HepG2 (cell line): Measurements from ENCODE around the gene BEAN1. TPM values are rescaled to one million over a fixed set of nuclear protein-coding genes. Genes with fewer than 3 reads are reported as not detected.
A peak's percentile ranks its signal among the peaks of the same experiment; 100 is the strongest.

Experiments
- CENPT ChIP-seq: sonication (generic); formaldehyde crosslinking; IDR thresholded peaks from 2 replicates; pipeline ENCODE4 v1.8.0; 2022; ENCODE audit warnings: low read depth, mild to moderate bottlenecking, moderate library complexity, missing genetic modification reagents
- HNRNPK ChIP-seq: fragments of 200-400 bp; formaldehyde crosslinking; IDR thresholded peaks from 2 replicates; pipeline ENCODE4 v1.6.1; 2018; ENCODE audit warnings: low read length, low read depth, moderate library complexity, mild to moderate bottlenecking; ENCODE audit not compliant: poor library complexity, severe bottlenecking
- HOXA5 ChIP-seq: sonication (generic); formaldehyde crosslinking; IDR thresholded peaks from 2 replicates; pipeline ENCODE4 v1.4.0; 2020; ENCODE audit warnings: missing genetic modification reagents
- KLF15 ChIP-seq: sonication (generic); formaldehyde crosslinking; IDR thresholded peaks from 2 replicates; pipeline ENCODE4 v1.8.1; 2023; ENCODE audit warnings: borderline replicate concordance, mild to moderate bottlenecking, inconsistent platforms, missing genetic modification reagents, mixed read lengths
- NFYB ChIP-seq: sonication (generic); formaldehyde crosslinking; IDR thresholded peaks from 2 replicates; pipeline ENCODE4 v1.4.0; 2020; ENCODE audit warnings: missing genetic modification reagents
- RFXANK ChIP-seq: IDR thresholded peaks from 2 replicates; pipeline ENCODE4 v1.6.1; 2016
- TOPORS ChIP-seq: sonication (generic); formaldehyde crosslinking; IDR thresholded peaks from 2 replicates; pipeline ENCODE4 v1.8.0; 2023; ENCODE audit warnings: mild to moderate bottlenecking, missing genetic modification reagents
- ZBTB21 ChIP-seq: sonication (generic); formaldehyde crosslinking; IDR thresholded peaks from 2 replicates; pipeline ENCODE4 v1.4.0; 2020; ENCODE audit warnings: missing genetic modification reagents
- ZBTB7A ChIP-seq: sonication (generic); formaldehyde crosslinking; IDR thresholded peaks from 2 replicates; pipeline ENCODE4 v1.8.0; 2022; ENCODE audit warnings: mild to moderate bottlenecking, missing genetic modification reagents
- ZNF235 ChIP-seq: sonication (generic); formaldehyde crosslinking; IDR thresholded peaks from 2 replicates; pipeline ENCODE4 v1.8.1; 2023; ENCODE audit warnings: mild to moderate bottlenecking, missing genetic modification reagents, borderline replicate concordance
- ZNF335 ChIP-seq: sonication (generic); formaldehyde crosslinking; IDR thresholded peaks from 2 replicates; pipeline ENCODE4 v1.4.0; 2020; ENCODE audit warnings: missing genetic modification reagents
- ZNF350 ChIP-seq: sonication (generic); formaldehyde crosslinking; IDR thresholded peaks from 2 replicates; pipeline ENCODE4 v1.4.0; 2020; ENCODE audit warnings: mild to moderate bottlenecking, low read depth, missing genetic modification reagents, borderline replicate concordance
- ZNF382 ChIP-seq: sonication (generic); formaldehyde crosslinking; IDR thresholded peaks from 2 replicates; pipeline ENCODE4 v1.5.0; 2020; ENCODE audit warnings: missing genetic modification reagents, mild to moderate bottlenecking, borderline replicate concordance
- ZNF746 ChIP-seq: sonication (generic); formaldehyde crosslinking; IDR thresholded peaks from 2 replicates; pipeline ENCODE4 v1.8.0; 2022; ENCODE audit warnings: mild to moderate bottlenecking, missing genetic modification reagents
- ZNF816 ChIP-seq: sonication (generic); formaldehyde crosslinking; IDR thresholded peaks from 2 replicates; pipeline ENCODE4 v1.8.0; 2022; ENCODE audit warnings: missing genetic modification reagents, mild to moderate bottlenecking, borderline replicate concordance
- polyA plus RNA-seq, 8 experiments: library from polyadenylated mRNA; depleted of rRNA in 3 of 8; stranded (reverse) in 7 of 8; unstranded in 1 of 8; fragments of >200 nt; fragmentation: Illumina TruSeq in 4 of 8; extraction: Trizol in 4 of 8; gene quantifications; 2 replicates each; pipeline versions ENCODE4 v1.2.1 to v1.2.3, GENCODE V29; 2011 to 2016; ENCODE audit warnings: low read depth in 4 of 8, missing spikeins in 1 of 8, mixed read lengths in 1 of 8; ENCODE audit not compliant: insufficient read depth in 1 of 8
- total RNA-seq, 5 experiments: library from RNA; depleted of rRNA; stranded (reverse); fragments of >200 nt; fragmentation: Illumina TruSeq; extraction: Trizol; gene quantifications; 2 replicates each; pipeline ENCODE4 v1.2.3, GENCODE V29; 2016; ENCODE audit warnings: low read depth in 1 of 5
- TF ChIP-seq, protein P1 (sequence below): sonication (generic); formaldehyde crosslinking; IDR thresholded peaks from 2 replicates; pipeline ENCODE4 v1.8.1; 2023; ENCODE audit warnings: missing genetic modification reagents, inconsistent platforms, borderline replicate concordance
- TF ChIP-seq, protein P2 (sequence below): sonication (generic); formaldehyde crosslinking; IDR thresholded peaks from 2 replicates; pipeline ENCODE4 v1.4.0; 2020; ENCODE audit warnings: missing genetic modification reagents
- TF ChIP-seq, protein P3 (sequence below): sonication (generic); formaldehyde crosslinking; IDR thresholded peaks from 2 replicates; pipeline ENCODE4 v1.8.0; 2022; ENCODE audit warnings: missing genetic modification reagents, mild to moderate bottlenecking, moderate library complexity, borderline replicate concordance
- TF ChIP-seq, protein P4 (sequence below): sonication (generic); formaldehyde crosslinking; conservative IDR thresholded peaks from 2 replicates; pipeline ENCODE4 v1.8.1; 2023; ENCODE audit warnings: missing genetic modification reagents
- TF ChIP-seq, protein P5 (sequence below): sonication (generic); formaldehyde crosslinking; IDR thresholded peaks from 2 replicates; pipeline ENCODE4 v1.4.0; 2020; ENCODE audit warnings: mild to moderate bottlenecking, missing genetic modification reagents
- TF ChIP-seq, protein P6 (sequence below): sonication (generic); formaldehyde crosslinking; IDR thresholded peaks from 2 replicates; pipeline ENCODE4 v1.4.0; 2020; ENCODE audit warnings: mild to moderate bottlenecking, missing genetic modification reagents

BEAN1 gene
- total and polyA plus RNA-seq, 2 of the 13 experiments (the other 11 are each of a cell fraction or from before 2014, with no cell fraction given): 0.53 to 1.4 TPM

DNA sequence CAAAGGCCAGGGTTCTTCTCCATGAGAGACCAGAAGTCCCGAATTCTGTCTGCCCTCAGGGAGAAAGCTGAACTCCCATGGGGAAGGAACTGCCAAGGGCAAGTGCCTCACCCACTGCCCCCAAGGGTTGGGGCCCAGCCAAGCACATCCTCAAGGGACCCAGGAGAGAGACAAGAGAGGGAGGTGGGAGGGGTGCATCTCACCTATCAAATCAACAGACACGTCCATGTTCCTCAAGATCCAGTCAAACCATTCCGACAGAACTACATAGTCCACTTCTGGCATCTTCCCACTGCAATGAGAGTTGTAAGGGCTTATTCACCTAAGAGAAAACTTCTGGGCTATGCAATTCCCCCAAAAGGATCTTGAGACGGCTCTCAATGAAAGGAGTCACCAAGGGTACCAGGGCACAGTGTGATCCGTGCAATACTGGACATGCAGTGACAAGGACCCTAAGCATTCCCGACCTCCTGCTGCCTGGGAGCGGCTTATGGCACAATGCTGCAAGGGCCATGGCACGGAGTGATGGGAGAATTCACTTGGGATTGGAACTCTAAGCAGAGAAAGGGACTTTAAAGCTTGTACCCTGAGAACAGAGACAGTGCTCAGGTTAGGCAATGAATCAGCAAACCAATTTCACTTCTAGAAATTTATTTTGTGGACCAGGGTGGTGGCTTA is 90.6 kb downstream of the BEAN1 start (continued):
- TF ChIP-seq ZBTB21 (no peak), ZNF382 (CRISPR knock-in tag) (no peak), RFXANK (CRISPR knock-in tag) (no peak), TOPORS (CRISPR knock-in tag) (no peak), HNRNPK (no peak), HOXA5 (CRISPR knock-in tag) (no peak), ZNF746 (CRISPR knock-in tag) (0 out of 2 replicates have a peak, but pooled peaks have one; percentile 9), ZNF335 (CRISPR knock-in tag) (no peak), ZNF235 (CRISPR knock-in tag) (peak; percentile 73; the same call in 1 of the 2 replicates), KLF15 (no peak), ZNF816 (no peak), ZBTB7A (no peak), CENPT (CRISPR knock-in tag) (no peak), NFYB (no peak), ZNF350 (CRISPR knock-in tag) (no peak; the same call in 1 of the 2 replicates)
- TF ChIP-seq, protein P1, sequence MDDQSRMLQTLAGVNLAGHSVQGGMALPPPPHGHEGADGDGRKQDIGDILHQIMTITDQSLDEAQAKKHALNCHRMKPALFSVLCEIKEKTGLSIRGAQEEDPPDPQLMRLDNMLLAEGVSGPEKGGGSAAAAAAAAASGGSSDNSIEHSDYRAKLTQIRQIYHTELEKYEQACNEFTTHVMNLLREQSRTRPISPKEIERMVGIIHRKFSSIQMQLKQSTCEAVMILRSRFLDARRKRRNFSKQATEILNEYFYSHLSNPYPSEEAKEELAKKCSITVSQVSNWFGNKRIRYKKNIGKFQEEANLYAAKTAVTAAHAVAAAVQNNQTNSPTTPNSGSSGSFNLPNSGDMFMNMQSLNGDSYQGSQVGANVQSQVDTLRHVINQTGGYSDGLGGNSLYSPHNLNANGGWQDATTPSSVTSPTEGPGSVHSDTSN (CRISPR knock-in tag): no peak
- TF ChIP-seq, protein P2, sequence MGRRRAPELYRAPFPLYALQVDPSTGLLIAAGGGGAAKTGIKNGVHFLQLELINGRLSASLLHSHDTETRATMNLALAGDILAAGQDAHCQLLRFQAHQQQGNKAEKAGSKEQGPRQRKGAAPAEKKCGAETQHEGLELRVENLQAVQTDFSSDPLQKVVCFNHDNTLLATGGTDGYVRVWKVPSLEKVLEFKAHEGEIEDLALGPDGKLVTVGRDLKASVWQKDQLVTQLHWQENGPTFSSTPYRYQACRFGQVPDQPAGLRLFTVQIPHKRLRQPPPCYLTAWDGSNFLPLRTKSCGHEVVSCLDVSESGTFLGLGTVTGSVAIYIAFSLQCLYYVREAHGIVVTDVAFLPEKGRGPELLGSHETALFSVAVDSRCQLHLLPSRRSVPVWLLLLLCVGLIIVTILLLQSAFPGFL (CRISPR knock-in tag): no peak
- TF ChIP-seq, protein P3, sequence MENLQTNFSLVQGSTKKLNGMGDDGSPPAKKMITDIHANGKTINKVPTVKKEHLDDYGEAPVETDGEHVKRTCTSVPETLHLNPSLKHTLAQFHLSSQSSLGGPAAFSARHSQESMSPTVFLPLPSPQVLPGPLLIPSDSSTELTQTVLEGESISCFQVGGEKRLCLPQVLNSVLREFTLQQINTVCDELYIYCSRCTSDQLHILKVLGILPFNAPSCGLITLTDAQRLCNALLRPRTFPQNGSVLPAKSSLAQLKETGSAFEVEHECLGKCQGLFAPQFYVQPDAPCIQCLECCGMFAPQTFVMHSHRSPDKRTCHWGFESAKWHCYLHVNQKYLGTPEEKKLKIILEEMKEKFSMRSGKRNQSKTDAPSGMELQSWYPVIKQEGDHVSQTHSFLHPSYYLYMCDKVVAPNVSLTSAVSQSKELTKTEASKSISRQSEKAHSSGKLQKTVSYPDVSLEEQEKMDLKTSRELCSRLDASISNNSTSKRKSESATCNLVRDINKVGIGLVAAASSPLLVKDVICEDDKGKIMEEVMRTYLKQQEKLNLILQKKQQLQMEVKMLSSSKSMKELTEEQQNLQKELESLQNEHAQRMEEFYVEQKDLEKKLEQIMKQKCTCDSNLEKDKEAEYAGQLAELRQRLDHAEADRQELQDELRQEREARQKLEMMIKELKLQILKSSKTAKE: no peak
- TF ChIP-seq, protein P4, sequence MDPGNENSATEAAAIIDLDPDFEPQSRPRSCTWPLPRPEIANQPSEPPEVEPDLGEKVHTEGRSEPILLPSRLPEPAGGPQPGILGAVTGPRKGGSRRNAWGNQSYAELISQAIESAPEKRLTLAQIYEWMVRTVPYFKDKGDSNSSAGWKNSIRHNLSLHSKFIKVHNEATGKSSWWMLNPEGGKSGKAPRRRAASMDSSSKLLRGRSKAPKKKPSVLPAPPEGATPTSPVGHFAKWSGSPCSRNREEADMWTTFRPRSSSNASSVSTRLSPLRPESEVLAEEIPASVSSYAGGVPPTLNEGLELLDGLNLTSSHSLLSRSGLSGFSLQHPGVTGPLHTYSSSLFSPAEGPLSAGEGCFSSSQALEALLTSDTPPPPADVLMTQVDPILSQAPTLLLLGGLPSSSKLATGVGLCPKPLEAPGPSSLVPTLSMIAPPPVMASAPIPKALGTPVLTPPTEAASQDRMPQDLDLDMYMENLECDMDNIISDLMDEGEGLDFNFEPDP: no peak
- TF ChIP-seq, protein P5, sequence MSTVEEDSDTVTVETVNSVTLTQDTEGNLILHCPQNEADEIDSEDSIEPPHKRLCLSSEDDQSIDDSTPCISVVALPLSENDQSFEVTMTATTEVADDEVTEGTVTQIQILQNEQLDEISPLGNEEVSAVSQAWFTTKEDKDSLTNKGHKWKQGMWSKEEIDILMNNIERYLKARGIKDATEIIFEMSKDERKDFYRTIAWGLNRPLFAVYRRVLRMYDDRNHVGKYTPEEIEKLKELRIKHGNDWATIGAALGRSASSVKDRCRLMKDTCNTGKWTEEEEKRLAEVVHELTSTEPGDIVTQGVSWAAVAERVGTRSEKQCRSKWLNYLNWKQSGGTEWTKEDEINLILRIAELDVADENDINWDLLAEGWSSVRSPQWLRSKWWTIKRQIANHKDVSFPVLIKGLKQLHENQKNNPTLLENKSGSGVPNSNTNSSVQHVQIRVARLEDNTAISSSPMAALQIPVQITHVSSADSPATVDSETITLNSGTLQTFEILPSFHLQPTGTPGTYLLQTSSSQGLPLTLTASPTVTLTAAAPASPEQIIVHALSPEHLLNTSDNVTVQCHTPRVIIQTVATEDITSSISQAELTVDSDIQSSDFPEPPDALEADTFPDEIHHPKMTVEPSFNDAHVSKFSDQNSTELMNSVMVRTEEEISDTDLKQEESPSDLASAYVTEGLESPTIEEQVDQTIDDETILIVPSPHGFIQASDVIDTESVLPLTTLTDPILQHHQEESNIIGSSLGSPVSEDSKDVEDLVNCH (CRISPR knock-in tag): no peak
- TF ChIP-seq, protein P6, sequence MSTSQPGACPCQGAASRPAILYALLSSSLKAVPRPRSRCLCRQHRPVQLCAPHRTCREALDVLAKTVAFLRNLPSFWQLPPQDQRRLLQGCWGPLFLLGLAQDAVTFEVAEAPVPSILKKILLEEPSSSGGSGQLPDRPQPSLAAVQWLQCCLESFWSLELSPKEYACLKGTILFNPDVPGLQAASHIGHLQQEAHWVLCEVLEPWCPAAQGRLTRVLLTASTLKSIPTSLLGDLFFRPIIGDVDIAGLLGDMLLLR (CRISPR knock-in tag): peak; percentile 63; the same call in 1 of the 2 replicates
